K562 (cell line): Measurements from ENCODE around the gene ZNF213. TPM values are rescaled to one million over a fixed set of nuclear protein-coding genes. Genes with fewer than 3 reads are reported as not detected.

Source experiments
- ATAC-seq: fragments of 200-7000 bp; cut with Tn5 transposase; 3 replicates; pipeline ENCODE4 v1.9.1; 2020; ENCODE audit warnings: moderate library complexity
- BruUV-seq: library from RNA; stranded (reverse); fragments of 400-500 nt; replicated peaks from 2 replicates; lab custom pipeline; 2021; lab: Mats Ljungman, UMichigan
- CTCF ChIA-PET: fragments of 300-600 bp; formaldehyde crosslinking; extraction: SDS; loops from one replicate; lab custom pipeline; 2021; ENCODE audit warnings: low intra/inter-chr PET ratio; lab: Yijun Ruan, JAX
- POLR2A ChIA-PET: fragments of 300-600, 350-650 bp; sonication (Branson Sonifier 250); formaldehyde crosslinking; extraction: SDS; loops from one replicate; lab custom pipeline; 2021; ENCODE audit warnings: antibody characterized with exemption, inconsistent platforms; lab: Yijun Ruan, JAX
- DNase-seq, 4 experiments: peaks; one replicate each; pipeline versions ENCODE4 v3.0.0 to v3.0.0-alpha.2; 2011 to 2018; ENCODE audit warnings: low spot score in 3 of 4, mixed read lengths in 3 of 4; ENCODE audit errors: extremely low read depth in 1 of 4
- FAIRE-seq: peaks from 2 replicates; lab custom pipeline; 2011; peaks lifted over from hg19 to GRCh38; lab: Jason Lieb, UNC
- H2AFZ ChIP-seq: 2 replicates; pipeline ENCODE4 v1.6.0; 2011; ENCODE audit warnings: low read depth, low read length, control low read depth, inconsistent platforms
- H3K27ac ChIP-seq: fragments of 200-600 bp; 3 replicates; pipeline ENCODE4 v1.8.0; 2011; ENCODE audit warnings: low read depth, mild to moderate bottlenecking, control low read depth, inconsistent platforms, low read length, moderate library complexity, mixed read lengths; ENCODE audit errors: extremely low read depth
- H3K27me3 ChIP-seq, 2 experiments: fragments of 300-600 bp in 1 of 2; 2 replicates in 1 of 2; 3 replicates in 1 of 2; pipeline versions ENCODE4 v1.6.0 to v1.8.0; 2011; ENCODE audit warnings: inconsistent platforms in 2 of 2, low read length in 2 of 2, mild to moderate bottlenecking in 1 of 2, mixed read lengths in 1 of 2, moderate library complexity in 1 of 2; ENCODE audit not compliant: control insufficient read depth in 2 of 2, insufficient read depth in 2 of 2
- H3K36me3 ChIP-seq: fragments of 300-600 bp; 3 replicates; pipeline ENCODE4 v1.8.0; 2011; ENCODE audit warnings: mild to moderate bottlenecking, low read length, inconsistent platforms; ENCODE audit not compliant: control insufficient read depth, insufficient read depth
- H3K4me1 ChIP-seq, 2 experiments: fragments of 200-600 bp in 1 of 2; replicated peaks in 1 of 2; 2 replicates in 1 of 2; 3 replicates in 1 of 2; pipeline versions ENCODE4 v1.5.1 to v1.8.0; 2011; ENCODE audit warnings: inconsistent platforms in 2 of 2, low read length in 2 of 2, mild to moderate bottlenecking in 1 of 2, mixed read lengths in 1 of 2, moderate library complexity in 1 of 2; ENCODE audit not compliant: control insufficient read depth in 2 of 2, insufficient read depth in 2 of 2
- H3K4me2 ChIP-seq: 2 replicates; pipeline ENCODE4 v1.6.1; 2011; ENCODE audit warnings: low read length, control low read depth, inconsistent platforms, mixed read lengths; ENCODE audit not compliant: insufficient read depth
- H3K4me3 ChIP-seq: fragments of 200-600 bp; sonication (generic), shearing (Covaris generic); 2 replicates; pipeline ENCODE4 v1.5.1; 2016; ENCODE audit warnings: control low read depth, inconsistent platforms
- H3K79me2 ChIP-seq: fragments of 200-600 bp; 3 replicates; pipeline ENCODE4 v1.8.0; 2011; ENCODE audit warnings: low read length, inconsistent platforms; ENCODE audit not compliant: control insufficient read depth, insufficient read depth
- H3K9ac ChIP-seq, 2 experiments: 2 replicates each; pipeline versions ENCODE4 v1.6.0 to v1.6.1; 2011; ENCODE audit warnings: low read depth in 2 of 2, low read length in 2 of 2, control low read depth in 1 of 2, inconsistent platforms in 1 of 2, mild to moderate bottlenecking in 1 of 2, mixed read lengths in 1 of 2; ENCODE audit not compliant: insufficient read depth in 1 of 2
- H3K9me1 ChIP-seq: one replicate; pipeline ENCODE4 v1.6.0; 2011; ENCODE audit warnings: inconsistent platforms, mild to moderate bottlenecking, low read length, moderate library complexity; ENCODE audit not compliant: control insufficient read depth, insufficient read depth
- H3K9me3 ChIP-seq: replicated peaks from 2 replicates; pipeline ENCODE4 v1.5.1; 2011; ENCODE audit warnings: low read depth, low read length, inconsistent platforms; ENCODE audit not compliant: control insufficient read depth, insufficient read depth
- H4K20me1 ChIP-seq: replicated peaks from 2 replicates; pipeline ENCODE4 v1.6.1; 2011; ENCODE audit warnings: low read length, inconsistent platforms, mixed read lengths; ENCODE audit not compliant: control insufficient read depth, insufficient read depth
- CC2D1A ChIP-seq: fragments of 450-650 bp; IDR thresholded peaks from 2 replicates; pipeline ENCODE4 v1.6.1; 2017; ENCODE audit warnings: mild to moderate bottlenecking
- CREM ChIP-seq: IDR thresholded peaks from 2 replicates; pipeline ENCODE4 v1.6.1; 2014; ENCODE audit warnings: antibody characterized with exemption, low read depth
- L3MBTL2 ChIP-seq: fragments of 450-650 bp; IDR thresholded peaks from 2 replicates; pipeline ENCODE4 v1.6.1; 2016; ENCODE audit warnings: mild to moderate bottlenecking, moderate library complexity
- SMARCA4 ChIP-seq: fragments of 450-650 bp; IDR thresholded peaks from 2 replicates; pipeline ENCODE4 v1.6.1; 2016
- ZNF766 ChIP-seq: fragments of 200-800 bp; sonication (Bioruptor generic); conservative IDR thresholded peaks from 2 replicates; pipeline ENCODE4 v1.6.1; 2016; ENCODE audit warnings: missing genetic modification characterization, missing compliant biosample characterization
- WGBS: fragments of 100-300 bp; shearing (Covaris generic); methylation state at CpG from one replicate; pipeline ENCODE4 v1.1.6; 2016; ENCODE audit warnings: low coverage, mixed read lengths; ENCODE audit not compliant: insufficient coverage; ENCODE audit errors: missing lambda C conversion rate; 5-methylcytosine and 5-hydroxymethylcytosine counted together
- in situ Hi-C: fragments of 300-500 bp; cut with MboI; formaldehyde crosslinking; loops from 4 replicates; pipeline ENCODE4 v1.15.0; 2018; ENCODE audit warnings: inconsistent platforms, mixed read lengths
- intact Hi-C: fragments of 100-400 bp; cut with micrococcal nuclease; formaldehyde crosslinking; loops from 2 replicates; pipeline ENCODE4 v1.14.2; 2022
- polyA plus RNA-seq, 8 experiments: library from polyadenylated mRNA; depleted of rRNA in 4 of 8; stranded (reverse) in 5 of 8; unstranded in 3 of 8; fragments of >200 nt; fragmentation: Nextera tagmentation in 2 of 8; fragmentation: Illumina TruSeq in 1 of 8; extraction: Ambion mirVana in 2 of 8; extraction: Trizol in 1 of 8; gene quantifications; 2 replicates each; pipeline versions ENCODE4 v1.2.1 to v1.2.3, GENCODE V29; 2011 to 2014; ENCODE audit warnings: inconsistent platforms in 1 of 8, missing spikeins in 1 of 8
- total RNA-seq, 7 experiments: library from RNA; depleted of rRNA in 6 of 7; stranded (reverse); fragments of >200 nt in 6 of 7; fragmentation: Illumina TruSeq in 2 of 7; extraction: Trizol in 2 of 7; gene quantifications; 2 replicates each; pipeline versions ENCODE4 v1.2.1 to v1.2.3, GENCODE V29; 2011 to 2021; ENCODE audit warnings: low replicate concordance in 1 of 7
- TF ChIP-seq, protein P1 (sequence below): fragments of 450-650 bp; IDR thresholded peaks from 2 replicates; pipeline ENCODE4 v1.6.1; 2016; ENCODE audit warnings: missing biosample characterization, missing genetic modification characterization
- TF ChIP-seq, protein P2 (sequence below), 2 experiments: fragments of 450-650 bp in 1 of 2; sonication (generic) in 1 of 2; formaldehyde crosslinking; conservative IDR thresholded peaks; 2 replicates each; pipeline versions ENCODE4 v1.4.0 to v1.8.1; 2020 to 2022; ENCODE audit warnings: mild to moderate bottlenecking in 1 of 2, missing genetic modification reagents in 1 of 2

The ZNF213 gene
- total and polyA plus RNA-seq, 9 of the 15 experiments (the other 6 are each of a cell fraction or from before 2014, with no cell fraction given): 0.49 to 10.0 (median 1.8) TPM

DNA sequence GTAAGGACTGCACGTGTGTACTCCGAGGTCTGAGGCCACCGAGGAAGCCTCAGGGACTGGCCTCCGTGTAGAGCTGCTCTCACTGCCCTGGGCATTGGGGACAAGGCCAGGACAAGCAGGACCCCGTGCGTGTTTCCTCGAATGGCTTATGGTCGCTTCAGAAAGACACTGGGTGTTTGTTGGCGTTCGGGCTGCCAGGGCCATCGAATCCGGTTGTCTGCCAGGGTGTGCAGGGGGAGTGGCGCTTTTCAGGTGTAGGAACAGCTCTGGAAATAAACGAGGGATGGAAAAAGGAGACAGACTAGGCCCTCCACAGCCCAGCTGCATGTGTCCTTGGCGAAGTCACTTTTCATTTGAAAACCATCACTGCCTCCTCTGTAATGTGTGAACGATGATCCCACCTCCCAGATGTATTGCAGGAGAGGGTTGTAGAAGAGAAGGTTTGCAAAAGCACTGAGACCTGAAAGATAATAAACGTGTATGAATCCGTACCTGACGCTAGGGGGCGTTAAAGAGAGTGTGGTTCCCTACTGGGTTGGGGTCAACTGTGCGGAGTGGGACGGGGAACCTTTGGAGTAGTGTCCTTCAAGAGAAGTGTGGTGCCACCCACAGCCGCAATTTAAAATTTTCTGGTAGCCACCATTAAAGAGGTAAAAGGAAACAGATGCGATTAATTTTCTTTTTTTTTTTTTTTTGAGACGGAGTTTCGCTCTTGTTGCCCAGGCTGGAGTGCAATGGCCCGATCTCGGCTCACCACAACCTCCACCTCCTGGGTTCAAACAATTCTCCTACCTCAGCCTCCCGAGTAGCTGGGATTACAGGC is 33.6 kb upstream of the ZNF213 start:
- H2AFZ ChIP-seq: peak overlapping the region; percentile 86
- no peak overlapping the region for H3K4me3 ChIP-seq
- POLR2A ChIA-PET: interaction anchor here (0.6 to 1.0 kb wide), 3 partner anchors 14 to 48 kb away, joined by 4 read pairs; partner anchors contain the start of gene ZNF213
- peak overlapping the region; percentile 48 to 76 for H3K9ac ChIP-seq
- H3K79me2 ChIP-seq: no peaks in the 10 kb centered on the region
- 34% methylated on average over 25 of the region's 29 CpGs for WGBS
- CTCF ChIA-PET: interaction anchor here (0.8 to 1.1 kb wide), 2 partner anchors 29 to 1182 kb away, joined by 4 to 5 read pairs; no protein-coding TSS in a partner anchor
- ATAC-seq: peak; percentile 59
- peak; percentile 44 to 85 (median 60) for DNase-seq
- peak; percentile 89 for FAIRE-seq
- H3K36me3 ChIP-seq: no peaks in the 10 kb centered on the region
- intact Hi-C loops (loop anchor here (5.0 kb wide), 1 partner anchor 44 kb away; no protein-coding TSS in a partner anchor), in situ Hi-C loops (no loop called here)
- H3K9me1 ChIP-seq: no peaks in the 10 kb centered on the region
- peaks cover 20 to 30% of the 10 kb centered on the region in 2 experiments for H3K4me1 ChIP-seq
- BruUV-seq: TSS peak; percentile 95
- H3K27me3 ChIP-seq: no peaks in the 10 kb centered on the region; a peak in 1 of 5 replicates
- H4K20me1 ChIP-seq: no peaks in the 10 kb centered on the region
- no peaks in the 10 kb centered on the region for H3K9me3 ChIP-seq
- peak overlapping the region; percentile 68 for H3K4me2 ChIP-seq
- peak overlapping the region; percentile 80 for H3K27ac ChIP-seq
- TF ChIP-seq, protein P1, sequence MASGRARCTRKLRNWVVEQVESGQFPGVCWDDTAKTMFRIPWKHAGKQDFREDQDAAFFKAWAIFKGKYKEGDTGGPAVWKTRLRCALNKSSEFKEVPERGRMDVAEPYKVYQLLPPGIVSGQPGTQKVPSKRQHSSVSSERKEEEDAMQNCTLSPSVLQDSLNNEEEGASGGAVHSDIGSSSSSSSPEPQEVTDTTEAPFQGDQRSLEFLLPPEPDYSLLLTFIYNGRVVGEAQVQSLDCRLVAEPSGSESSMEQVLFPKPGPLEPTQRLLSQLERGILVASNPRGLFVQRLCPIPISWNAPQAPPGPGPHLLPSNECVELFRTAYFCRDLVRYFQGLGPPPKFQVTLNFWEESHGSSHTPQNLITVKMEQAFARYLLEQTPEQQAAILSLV: no peak
- TF ChIP-seq, protein P2, sequence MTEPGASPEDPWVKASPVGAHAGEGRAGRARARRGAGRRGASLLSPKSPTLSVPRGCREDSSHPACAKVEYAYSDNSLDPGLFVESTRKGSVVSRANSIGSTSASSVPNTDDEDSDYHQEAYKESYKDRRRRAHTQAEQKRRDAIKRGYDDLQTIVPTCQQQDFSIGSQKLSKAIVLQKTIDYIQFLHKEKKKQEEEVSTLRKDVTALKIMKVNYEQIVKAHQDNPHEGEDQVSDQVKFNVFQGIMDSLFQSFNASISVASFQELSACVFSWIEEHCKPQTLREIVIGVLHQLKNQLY (CRISPR knock-in tag; conservative IDR thresholded peaks at IDR 0.05): 0 out of 4 replicates have a peak, but pooled peaks of 1 of the 2 experiments have one; percentile 65
- TF ChIP-seq SMARCA4 (peak; percentile 79), ZNF766 (CRISPR knock-in tag) (no peak), CC2D1A (peak; percentile 78; the same call in 1 of the 2 replicates), L3MBTL2 (peak; percentile 20; the same call in 1 of the 2 replicates), CREM (peak; percentile 77)
